C4-2B (cell line): Measurements from ENCODE around the gene KRT79.

Source experiments
- H3K27ac ChIP-seq: fragments of 450-650 bp; 2 replicates; pipeline ENCODE4 v1.5.1; 2017
- ZFX ChIP-seq: fragments of 450-650 bp; IDR thresholded peaks from 2 replicates; pipeline ENCODE4 v1.6.1; 2017
- TF ChIP-seq, protein P1 (sequence below): fragments of 450-650 bp; conservative IDR thresholded peaks from 2 replicates; pipeline ENCODE4 v1.5.1; 2017; ENCODE audit warnings: mild to moderate bottlenecking

Gene KRT79

DNA sequence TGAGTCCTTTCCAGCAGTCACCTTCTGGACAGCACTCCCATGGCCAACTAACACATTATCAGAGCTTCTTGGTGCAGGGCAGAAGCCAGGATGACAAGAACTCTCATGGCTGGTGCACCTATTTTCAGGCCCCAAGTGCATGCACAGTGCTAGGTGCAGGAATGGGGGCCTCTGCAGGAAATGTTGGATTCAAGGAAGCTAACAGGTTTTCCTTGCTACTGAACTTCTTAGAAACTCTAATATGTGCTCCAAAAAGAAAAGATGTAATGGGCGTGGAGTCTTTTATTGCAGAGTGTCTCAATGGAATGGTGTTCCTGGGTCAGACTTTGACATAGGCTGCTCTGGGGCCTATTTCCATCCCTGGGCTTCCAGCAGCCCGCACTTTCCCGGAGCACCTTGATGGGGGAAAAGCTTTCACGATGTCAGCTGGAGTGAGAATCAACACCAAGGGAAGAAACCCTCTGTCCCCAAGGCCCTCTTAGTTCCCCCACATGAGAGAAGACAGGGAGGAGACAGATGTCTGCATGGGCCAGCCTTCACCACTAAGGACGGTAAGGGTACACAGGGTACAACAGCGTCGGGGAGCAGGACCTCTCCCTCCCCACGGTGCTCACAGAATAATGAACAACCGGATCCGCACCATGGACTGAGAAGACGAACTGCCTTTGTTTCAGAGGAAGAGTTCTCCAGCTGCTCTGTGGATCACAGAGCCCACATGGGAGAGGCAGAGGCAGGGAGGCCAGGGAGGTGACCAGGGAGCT is 45.1 kb downstream of the KRT79 start:
- no peak overlapping the region for H3K27ac ChIP-seq
- no peak for TF ChIP-seq ZFX
- TF ChIP-seq, protein P1, sequence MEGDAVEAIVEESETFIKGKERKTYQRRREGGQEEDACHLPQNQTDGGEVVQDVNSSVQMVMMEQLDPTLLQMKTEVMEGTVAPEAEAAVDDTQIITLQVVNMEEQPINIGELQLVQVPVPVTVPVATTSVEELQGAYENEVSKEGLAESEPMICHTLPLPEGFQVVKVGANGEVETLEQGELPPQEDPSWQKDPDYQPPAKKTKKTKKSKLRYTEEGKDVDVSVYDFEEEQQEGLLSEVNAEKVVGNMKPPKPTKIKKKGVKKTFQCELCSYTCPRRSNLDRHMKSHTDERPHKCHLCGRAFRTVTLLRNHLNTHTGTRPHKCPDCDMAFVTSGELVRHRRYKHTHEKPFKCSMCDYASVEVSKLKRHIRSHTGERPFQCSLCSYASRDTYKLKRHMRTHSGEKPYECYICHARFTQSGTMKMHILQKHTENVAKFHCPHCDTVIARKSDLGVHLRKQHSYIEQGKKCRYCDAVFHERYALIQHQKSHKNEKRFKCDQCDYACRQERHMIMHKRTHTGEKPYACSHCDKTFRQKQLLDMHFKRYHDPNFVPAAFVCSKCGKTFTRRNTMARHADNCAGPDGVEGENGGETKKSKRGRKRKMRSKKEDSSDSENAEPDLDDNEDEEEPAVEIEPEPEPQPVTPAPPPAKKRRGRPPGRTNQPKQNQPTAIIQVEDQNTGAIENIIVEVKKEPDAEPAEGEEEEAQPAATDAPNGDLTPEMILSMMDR = no peak

DNA sequence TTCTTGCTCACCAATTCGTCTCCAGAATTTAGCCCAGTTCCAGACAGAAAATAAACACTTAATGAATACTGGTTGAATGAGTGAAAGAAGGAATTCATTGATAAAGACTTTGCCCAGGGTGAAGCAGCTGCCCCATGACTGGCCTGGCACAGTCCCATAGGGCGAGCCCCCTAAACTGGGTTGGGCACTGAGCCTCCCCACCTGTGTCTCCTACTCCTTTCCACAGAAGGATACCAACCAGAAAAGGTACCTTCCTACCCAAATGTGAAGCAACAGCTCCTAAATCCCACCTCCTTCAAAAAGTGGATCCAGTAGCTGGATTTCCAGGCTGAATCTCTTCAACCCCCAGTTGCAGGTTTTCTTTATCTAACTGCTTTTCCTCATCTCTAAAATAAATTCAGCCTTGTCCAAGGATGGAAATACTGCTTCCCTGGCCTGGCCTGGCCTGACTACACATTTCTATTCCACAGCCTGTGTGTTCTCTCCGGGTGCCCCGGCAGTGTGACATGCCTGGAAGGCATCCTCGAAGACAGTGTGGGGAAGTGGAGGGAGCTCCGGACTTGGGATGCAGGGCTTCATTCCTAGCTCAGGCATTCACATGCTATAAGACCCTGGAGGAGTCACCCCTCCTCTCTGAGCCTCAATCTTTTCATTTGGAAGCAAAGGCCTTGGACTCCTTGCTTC is 45.8 kb downstream of the KRT79 start:
- no peak overlapping the region for H3K27ac ChIP-seq
- TF ChIP-seq, protein P1 = no peak
- no peak for TF ChIP-seq ZFX

DNA sequence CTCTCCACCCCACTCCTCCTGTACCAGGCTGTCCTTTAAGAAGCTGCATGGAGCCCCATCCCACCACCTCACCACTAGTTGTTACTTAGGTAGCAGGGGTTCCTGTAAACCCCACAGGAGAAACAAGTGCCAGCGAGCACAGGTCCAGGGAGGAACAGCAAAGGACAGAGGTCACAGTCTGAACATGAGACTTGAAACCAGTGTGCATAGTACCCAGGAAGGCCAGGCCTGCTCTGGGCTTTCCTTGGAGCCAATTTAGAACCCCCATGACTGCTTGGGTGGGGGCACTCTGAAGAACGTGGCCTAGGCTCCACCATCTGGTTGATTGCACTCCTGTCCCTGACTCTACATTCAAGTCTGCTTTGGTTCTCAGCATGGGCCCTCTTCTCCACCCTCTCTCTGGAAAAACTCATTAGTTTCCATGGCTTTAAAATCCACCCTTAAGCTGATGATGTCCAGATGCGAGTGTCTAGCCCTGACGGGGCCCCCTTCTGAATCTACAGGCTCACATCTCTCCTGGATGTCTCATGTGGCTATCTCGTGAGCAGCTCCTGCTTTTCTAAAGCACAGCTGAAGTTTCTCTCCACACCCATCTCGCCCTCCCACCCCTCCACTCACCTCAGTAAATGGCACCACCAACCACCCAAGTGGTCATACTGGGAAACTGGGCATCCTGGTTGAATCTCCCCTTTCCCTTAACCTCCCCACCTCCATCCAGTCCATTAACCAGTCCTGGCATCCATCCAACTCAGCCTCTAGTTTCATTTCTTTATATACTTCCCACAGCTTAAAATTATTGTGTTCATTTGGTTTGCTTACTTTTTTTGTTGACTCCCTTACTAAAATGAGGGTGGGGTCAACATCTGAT is 46.6 kb downstream of the KRT79 start:
- TF ChIP-seq ZFX = no peak
- TF ChIP-seq, protein P1 = no peak
- no peak overlapping the region for H3K27ac ChIP-seq

DNA sequence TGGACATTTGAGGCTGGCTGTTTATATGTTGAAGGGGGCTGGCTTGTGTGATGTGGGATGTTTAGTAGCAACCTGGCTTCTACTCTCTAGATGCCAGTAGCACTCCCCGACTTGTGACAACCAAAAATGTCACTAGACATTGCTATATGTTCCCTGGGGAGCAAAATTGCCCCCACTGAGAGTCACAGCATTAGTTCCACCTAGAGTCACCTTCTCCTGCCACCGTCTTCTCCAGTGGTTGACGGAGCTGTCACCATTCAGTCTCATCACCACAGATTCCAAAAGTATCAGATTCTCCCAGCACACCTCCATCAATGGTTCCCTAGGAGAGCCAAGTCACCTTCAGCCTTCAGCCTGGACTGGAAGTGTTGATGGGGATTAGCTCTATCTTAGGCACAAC is 49.2 kb downstream of the KRT79 start:
- no peak overlapping the region; the same call in 1 of the 2 replicates for H3K27ac ChIP-seq
- TF ChIP-seq ZFX = no peak
- TF ChIP-seq, protein P1 = no peak

DNA sequence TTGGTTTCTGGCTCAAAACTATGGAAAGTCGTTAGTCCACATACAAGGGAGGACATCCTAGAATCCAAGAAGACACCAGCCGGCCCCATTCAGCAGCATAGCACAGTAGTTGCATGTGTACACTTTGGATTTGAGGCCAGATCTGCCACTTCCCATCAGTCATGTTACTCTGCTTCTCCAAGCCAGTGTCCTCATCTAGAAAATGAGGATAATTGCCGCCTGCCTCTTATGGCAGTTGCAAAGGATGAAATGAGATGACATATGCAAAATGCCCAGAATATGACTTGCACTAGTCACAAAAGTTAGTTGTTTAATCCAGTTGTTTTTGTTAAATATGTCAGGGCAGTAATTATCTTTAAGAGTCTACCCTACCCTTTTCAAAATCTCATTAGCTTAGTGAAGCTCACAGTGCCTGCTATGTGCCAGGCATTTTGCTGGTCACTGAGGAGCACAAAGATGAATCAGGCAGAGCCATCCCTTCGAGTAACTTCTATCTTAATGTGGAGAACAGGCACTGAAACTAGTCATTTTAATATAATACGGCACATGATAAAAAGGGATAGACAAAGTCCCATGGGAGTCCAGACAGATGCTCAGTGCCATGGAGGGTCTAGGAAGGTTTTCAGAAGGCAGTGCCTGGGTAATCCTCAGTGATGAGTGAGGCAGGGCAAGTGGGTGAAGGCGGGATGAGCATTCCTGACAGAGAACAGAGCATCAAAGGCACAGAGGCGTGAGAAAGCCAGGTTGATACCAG is 50.4 kb downstream of the KRT79 start:
- TF ChIP-seq, protein P1 = no peak
- TF ChIP-seq ZFX = no peak
- H3K27ac ChIP-seq = no peak overlapping the region

GRCh38 chr12:52782502-52782901 is 51.6 kb downstream of the KRT79 start:
- H3K27ac ChIP-seq = no peak overlapping the region
- TF ChIP-seq, protein P1 = no peak
- no peak for TF ChIP-seq ZFX
